PC-9 (cell line): ENCODE measurements around the gene MOBP.

ENCODE experiments used
- CTCF ChIP-seq: fragments of 200-600 bp; sonication (generic); conservative IDR thresholded peaks from 2 replicates; pipeline ENCODE4 v1.6.1; 2017; ENCODE audit warnings: mixed run types, antibody characterized with exemption, mild to moderate bottlenecking, moderate library complexity
- EZH2 ChIP-seq: fragments of 200-600 bp; sonication (generic); IDR thresholded peaks from 2 replicates; pipeline ENCODE4 v1.8.0; 2017; ENCODE audit warnings: antibody characterized with exemption, low read depth

GRCh38 chr3:39426312-39426711 lies 41.2 kb upstream of the MOBP start:
- TF ChIP-seq CTCF (no peak), EZH2 (no peak)
